ENCODE measurements around the gene ABR. TPM values are rescaled to one million over a fixed set of nuclear protein-coding genes. Genes with fewer than 3 reads are reported as not detected.

ABR gene
- total and polyA plus RNA-seq, 4 donors: 2.7 to 12.9 (median 6.8) TPM

GRCh38 chr17:1019451-1019850, 160.3 kb downstream of the ABR start (continued):
- TF ChIP-seq REST (IDR thresholded peaks at IDR 0.05) (no peak), NR2F2 (IDR thresholded peaks at IDR 0.05) (no peak), ATF3 (IDR thresholded peaks at IDR 0.05) (no peak)

GRCh38 chr17:1018547-1018946, 161.2 kb downstream of the ABR start:
- no peak overlapping the region for H3K4me3 ChIP-seq (ENCODE audit: low read depth in 1 of 3, low read length in 3 of 3)
- no peaks in the 10 kb centered on the region for H3K27me3 ChIP-seq (ENCODE audit: control insufficient read depth in 4 of 4, insufficient read depth in 4 of 4, low read length in 3 of 4)
- no peak overlapping the region for H3K27ac ChIP-seq (ENCODE audit: low read depth in 1 of 2, low read length in 2 of 2)
- H3K9ac ChIP-seq (ENCODE audit: low read depth in 1 of 2, low read length in 2 of 2): no peak overlapping the region
- TF ChIP-seq REST (IDR thresholded peaks at IDR 0.05) (no peak), RAD21 (IDR thresholded peaks at IDR 0.05) (no peak), JUND (IDR thresholded peaks at IDR 0.05) (no peak), FOXA2 (IDR thresholded peaks at IDR 0.05) (no peak), EGR1 (IDR thresholded peaks at IDR 0.05; ENCODE audit: low read depth in 2 of 2) (no peak), HNF4A (conservative IDR thresholded peaks at IDR 0.05) (no peak), TAF1 (conservative IDR thresholded peaks at IDR 0.05) (no peak)
- H3K4me1 ChIP-seq (ENCODE audit: control insufficient read depth in 4 of 4, insufficient read depth in 4 of 4, low read length in 3 of 4): peaks cover 0 to 4% (median 0%) of the 10 kb centered on the region in 4 donors
- WGBS: 71% methylated on average over 11 of the region's 11 CpGs
- DNase-seq (ENCODE audit: low spot score): no peak
- H3K9me3 ChIP-seq (ENCODE audit: control insufficient read depth in 4 of 4, low read length in 3 of 4): no peaks in the 10 kb centered on the region
- H3K36me3 ChIP-seq (ENCODE audit: control insufficient read depth in 4 of 4, insufficient read depth in 3 of 4, low read depth in 1 of 4, low read length in 3 of 4): no peaks in the 10 kb centered on the region

- TF ChIP-seq SP1 (IDR thresholded peaks at IDR 0.05): no peak
- no peak for TF ChIP-seq HNF4G (IDR thresholded peaks at IDR 0.05)
- no peak for TF ChIP-seq MAX (IDR thresholded peaks at IDR 0.05)
- no peak for TF ChIP-seq RAD21 (IDR thresholded peaks at IDR 0.05)
- no peak for TF ChIP-seq ZBTB33 (IDR thresholded peaks at IDR 0.05)
- no peak for TF ChIP-seq FOXA1 (IDR thresholded peaks at IDR 0.05)
- Histone ChIP-seq H3K27me3 (ENCODE audit: control insufficient read depth in 4 of 4, insufficient read depth in 4 of 4, low read length in 3 of 4) (no peaks in the 10 kb centered on the region), H3K9me3 (ENCODE audit: control insufficient read depth in 4 of 4, low read length in 3 of 4) (no peaks in the 10 kb centered on the region), H3K27ac (ENCODE audit: low read depth in 1 of 2, low read length in 2 of 2) (no peak overlapping the region), H3K9ac (ENCODE audit: low read depth in 1 of 2, low read length in 2 of 2) (no peak overlapping the region), H3K4me3 (ENCODE audit: low read depth in 1 of 3, low read length in 3 of 3) (no peak overlapping the region), H3K36me3 (ENCODE audit: control insufficient read depth in 4 of 4, insufficient read depth in 3 of 4, low read depth in 1 of 4, low read length in 3 of 4) (peaks cover 0 to 7% (median 4%) of the 10 kb centered on the region in 4 donors), H3K4me1 (ENCODE audit: control insufficient read depth in 4 of 4, insufficient read depth in 4 of 4, low read length in 3 of 4) (peaks cover 0 to 4% (median 0%) of the 10 kb centered on the region in 4 donors)
- DNase-seq (ENCODE audit: low spot score): no peak
- WGBS: 91% methylated on average over 9 of the region's 9 CpGs
These were observed 166.1 kb downstream of the ABR start for GRCh38 chr17:1013729-1014090.

Measured in liver (tissue), 9 donors.